IPS-20b (cell line): ENCODE results near the gene NEK9.
"Not testable (repeated sequence)": the region's sequence is repeated elsewhere in the genome, so short reads cannot be mapped to it uniquely, and the experiment has no call there.

Experiments
- H3K27ac ChIP-seq: one replicate; pipeline ENCODE4 v1.5.1; 2013; ENCODE audit warnings: low read length
- H3K27me3 ChIP-seq: 2 replicates; pipeline ENCODE4 v1.6.1; 2013; ENCODE audit warnings: mild to moderate bottlenecking, low read length, inconsistent platforms; ENCODE audit not compliant: insufficient read depth
- H3K36me3 ChIP-seq: 2 replicates; pipeline ENCODE4 v1.6.1; 2013; ENCODE audit warnings: low read depth, mild to moderate bottlenecking, inconsistent platforms, low read length, moderate library complexity; ENCODE audit not compliant: insufficient read depth
- H3K4me1 ChIP-seq: 2 replicates; pipeline ENCODE4 v1.6.1; 2013; ENCODE audit warnings: mild to moderate bottlenecking, control low read depth, inconsistent platforms, low read length, moderate library complexity; ENCODE audit not compliant: insufficient read depth
- H3K4me3 ChIP-seq: 2 replicates; pipeline ENCODE4 v1.5.1; 2013; ENCODE audit warnings: mild to moderate bottlenecking, low read length, inconsistent platforms
- H3K9ac ChIP-seq: 2 replicates; pipeline ENCODE4 v1.6.1; 2013; ENCODE audit warnings: low read depth, mild to moderate bottlenecking, inconsistent platforms, low read length, moderate library complexity
- H3K9me3 ChIP-seq: 2 replicates; pipeline ENCODE4 v1.6.1; 2013; ENCODE audit warnings: mild to moderate bottlenecking, low read depth, low read length, inconsistent platforms; ENCODE audit not compliant: insufficient read depth

NEK9 gene

DNA sequence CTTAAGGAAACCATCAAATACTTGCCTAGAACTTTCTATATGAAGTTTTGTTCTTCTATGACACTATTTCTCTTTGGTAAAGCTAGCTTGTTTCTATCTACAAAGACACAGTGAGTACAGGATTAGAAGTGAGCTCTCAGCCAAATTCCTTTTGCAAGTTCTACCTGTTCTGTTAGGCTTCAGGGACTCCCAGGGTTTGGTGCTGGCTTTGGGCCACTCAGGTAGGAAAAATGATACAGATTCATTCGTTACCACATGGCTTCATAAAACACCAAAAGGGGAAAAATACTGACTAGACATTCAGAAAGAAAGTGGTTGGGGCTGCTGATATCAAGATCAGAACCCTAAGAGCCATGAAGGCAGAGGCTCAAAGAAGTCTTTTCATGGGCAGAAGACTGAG is 43.6 kb downstream of the NEK9 start:
- Histone ChIP-seq H3K27ac (no peak overlapping the region), H3K36me3 (peaks cover 61% of the 10 kb centered on the region), H3K4me1 (no peaks in the 10 kb centered on the region), H3K27me3 (no peaks in the 10 kb centered on the region), H3K9ac (no peak overlapping the region), H3K4me3 (no peak overlapping the region), H3K9me3 (no peaks in the 10 kb centered on the region)

DNA sequence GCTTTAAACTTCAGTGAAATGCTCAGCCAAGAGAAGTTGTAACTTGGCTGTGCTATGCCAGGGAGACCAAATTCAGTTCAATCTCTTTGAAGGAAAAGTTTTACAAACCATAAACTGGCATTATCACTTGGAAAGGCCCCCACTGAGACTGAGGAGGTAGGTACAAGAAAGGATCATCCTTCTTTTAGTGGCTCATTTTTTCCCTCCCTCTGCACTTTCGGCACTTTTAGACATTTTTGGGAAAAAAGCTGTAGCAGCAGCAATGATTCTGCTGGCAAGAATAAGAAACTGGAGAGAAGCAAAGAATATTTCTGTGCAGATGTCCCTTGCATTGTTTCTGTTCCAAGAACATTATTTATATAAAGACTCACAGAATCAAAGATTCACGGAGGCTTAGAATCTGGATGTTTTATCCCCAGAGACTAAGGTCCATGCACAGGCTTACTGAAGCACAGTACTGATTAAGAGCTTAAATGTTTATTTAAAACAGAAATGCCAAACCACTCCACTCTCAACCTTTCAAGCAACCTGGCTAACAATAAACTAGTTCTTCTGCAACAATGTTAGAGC is 45.1 kb downstream of the NEK9 start:
- H3K9me3 ChIP-seq: no peaks in the 10 kb centered on the region
- H3K4me3 ChIP-seq: no peak overlapping the region
- peaks cover 46% of the 10 kb centered on the region for H3K36me3 ChIP-seq
- no peak overlapping the region for H3K9ac ChIP-seq
- H3K4me1 ChIP-seq: no peaks in the 10 kb centered on the region
- no peaks in the 10 kb centered on the region for H3K27me3 ChIP-seq
- no peak overlapping the region for H3K27ac ChIP-seq

GRCh38 chr14:75079521-75079920 is 47.3 kb downstream of the NEK9 start:
- H3K4me1 ChIP-seq: no peaks in the 10 kb centered on the region
- H3K27ac ChIP-seq: no peak overlapping the region
- H3K9ac ChIP-seq: no peak overlapping the region
- no peaks in the 10 kb centered on the region for H3K9me3 ChIP-seq
- H3K4me3 ChIP-seq: no peak overlapping the region
- no peaks in the 10 kb centered on the region for H3K27me3 ChIP-seq
- peaks cover 25% of the 10 kb centered on the region for H3K36me3 ChIP-seq

- no peaks in the 10 kb centered on the region for H3K4me1 ChIP-seq
- no peak overlapping the region for H3K9ac ChIP-seq
- no peak overlapping the region for H3K4me3 ChIP-seq
- no peaks in the 10 kb centered on the region for H3K27me3 ChIP-seq
- H3K9me3 ChIP-seq: no peaks in the 10 kb centered on the region
- no peak overlapping the region for H3K27ac ChIP-seq
- peaks cover 9% of the 10 kb centered on the region; the same call in 1 of the 2 replicates for H3K36me3 ChIP-seq
Observed at GRCh38 chr14:75077794-75078193, 49.1 kb downstream of the NEK9 start.

DNA sequence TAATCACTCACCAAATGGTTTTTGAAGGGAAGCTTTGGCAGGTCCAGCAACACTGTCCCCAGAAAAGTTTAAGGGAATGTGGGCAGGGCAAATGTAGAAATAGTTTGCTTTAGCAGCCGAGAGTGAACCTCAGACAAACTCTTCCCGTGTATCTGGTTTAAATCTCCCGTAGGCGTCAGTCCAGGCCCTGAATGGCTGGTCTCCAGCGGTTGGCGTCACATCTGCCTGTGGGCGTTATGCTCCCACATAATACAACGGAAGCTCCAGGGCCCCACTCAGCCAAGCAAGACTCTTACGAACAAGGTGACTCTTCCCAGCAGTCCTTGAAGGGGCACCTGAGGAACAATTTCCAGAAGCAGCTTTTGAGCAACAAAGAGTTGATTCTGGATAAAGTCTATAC is 56.5 kb downstream of the NEK9 start:
- Histone ChIP-seq H3K4me1 (peaks cover 3% of the 10 kb centered on the region; the same call in 1 of the 2 replicates), H3K27ac (no peak overlapping the region), H3K4me3 (peak overlapping the region; percentile 82; the same call in 1 of the 2 replicates), H3K27me3 (no peaks in the 10 kb centered on the region), H3K9me3 (no peaks in the 10 kb centered on the region), H3K36me3 (no peaks in the 10 kb centered on the region), H3K9ac (no peak overlapping the region)

GRCh38 chr14:75069811-75070145 is 57.1 kb downstream of the NEK9 start:
- Histone ChIP-seq H3K9me3 (no peaks in the 10 kb centered on the region), H3K4me1 (peaks cover 3% of the 10 kb centered on the region; the same call in 1 of the 2 replicates), H3K9ac (peak overlapping the region; percentile 81; the same call in 1 of the 2 replicates), H3K36me3 (no peaks in the 10 kb centered on the region), H3K4me3 (peak overlapping the region; percentile 82), H3K27ac (no peak overlapping the region), H3K27me3 (no peaks in the 10 kb centered on the region)

DNA sequence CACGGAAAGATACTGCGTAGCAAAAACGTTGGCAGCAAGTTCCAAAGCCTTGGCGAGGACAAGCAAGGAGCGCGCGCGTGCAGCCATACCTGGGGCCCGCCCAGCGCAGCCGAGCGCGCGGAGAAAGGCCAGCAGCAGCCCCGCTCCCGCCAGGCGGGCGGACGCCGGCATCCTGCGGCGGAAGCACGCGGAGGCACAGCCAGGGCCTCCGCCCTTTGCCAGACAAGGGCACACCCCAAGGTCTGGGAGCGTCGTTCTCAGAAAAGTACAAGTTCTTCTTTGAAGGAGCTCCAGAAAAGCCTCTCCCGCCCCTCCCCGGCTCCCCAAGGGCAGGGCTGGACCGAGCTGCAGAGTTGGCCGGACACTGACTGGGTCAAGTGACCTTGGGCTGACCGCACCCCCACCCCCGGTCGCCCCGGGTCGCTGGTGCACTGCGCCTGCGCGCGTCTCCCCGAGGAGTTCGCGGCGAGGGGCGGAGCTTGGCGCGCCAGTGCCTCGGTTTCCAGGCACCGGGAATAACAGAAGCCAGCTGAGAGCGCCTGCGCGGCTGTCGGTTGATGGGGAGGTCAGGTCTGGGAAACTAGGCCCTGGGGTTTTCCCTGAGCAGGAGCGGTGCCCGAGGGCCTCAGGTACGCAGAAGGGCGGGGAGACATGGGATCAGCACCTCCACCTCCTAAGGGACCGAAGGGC is 57.6 kb downstream of the NEK9 start, which contains the start of gene ZC2HC1C:
Gene ZC2HC1C (plus strand): TSS at position 521 of the 690 bp plus-strand sequence. CDS start 933 bp downstream, outside the sequence.
- no peaks in the 10 kb centered on the region for H3K36me3 ChIP-seq
- peak within 1 kb of the TSS; percentile 81 for H3K9ac ChIP-seq
- no peaks in the 10 kb centered on the region for H3K9me3 ChIP-seq
- no peaks in the 10 kb centered on the region for H3K27me3 ChIP-seq
- peak within 1 kb of the TSS; percentile 82 for H3K4me3 ChIP-seq
- peak within 1 kb of the TSS; percentile 21 for H3K27ac ChIP-seq
- H3K4me1 ChIP-seq: peaks cover 3% of the 10 kb centered on the region; the same call in 1 of the 2 replicates

GRCh38 chr14:75068294-75069120 is 58.3 kb downstream of the NEK9 start:
- Histone ChIP-seq H3K9me3 (no peaks in the 10 kb centered on the region), H3K9ac (peak overlapping the region; percentile 81), H3K27ac (peak overlapping the region; percentile 21), H3K36me3 (no peaks in the 10 kb centered on the region), H3K4me1 (peaks cover 3% of the 10 kb centered on the region; the same call in 1 of the 2 replicates), H3K4me3 (peak overlapping the region; percentile 82), H3K27me3 (no peaks in the 10 kb centered on the region)

- Histone ChIP-seq H3K9ac (peak overlapping the region; percentile 81; the same call in 1 of the 2 replicates), H3K4me3 (peak overlapping the region; percentile 82; the same call in 1 of the 2 replicates)
- not testable (repeated sequence) for H3K4me1 ChIP-seq, H3K36me3 ChIP-seq, H3K27me3 ChIP-seq, H3K27ac ChIP-seq, H3K9me3 ChIP-seq
Observed at GRCh38 chr14:75067765-75068164, 59.1 kb downstream of the NEK9 start.

DNA sequence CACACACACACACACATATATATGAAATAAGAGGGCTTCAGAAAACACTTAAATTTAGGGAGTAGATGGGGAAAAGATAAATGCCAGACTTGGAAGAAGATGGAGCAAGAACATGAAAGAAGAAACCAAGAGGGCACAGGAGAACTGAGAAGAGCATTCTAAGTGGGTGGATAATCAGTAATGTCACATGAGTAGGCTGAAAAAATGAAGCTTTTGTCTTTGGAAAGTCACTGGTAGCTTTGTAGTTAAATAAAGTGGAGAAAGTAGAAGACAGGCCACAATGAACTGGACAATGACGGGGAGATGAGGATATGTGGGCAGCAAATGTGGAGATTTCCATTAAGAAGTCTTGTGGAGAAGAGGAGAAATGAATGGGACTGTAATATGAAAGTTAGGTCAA is 59.6 kb downstream of the NEK9 start:
- Histone ChIP-seq H3K4me1 (peaks cover 3% of the 10 kb centered on the region; the same call in 1 of the 2 replicates), H3K9ac (no peak overlapping the region), H3K36me3 (no peaks in the 10 kb centered on the region), H3K27ac (no peak overlapping the region), H3K9me3 (no peaks in the 10 kb centered on the region), H3K27me3 (no peaks in the 10 kb centered on the region), H3K4me3 (peak overlapping the region; percentile 17; the same call in 1 of the 2 replicates)

DNA sequence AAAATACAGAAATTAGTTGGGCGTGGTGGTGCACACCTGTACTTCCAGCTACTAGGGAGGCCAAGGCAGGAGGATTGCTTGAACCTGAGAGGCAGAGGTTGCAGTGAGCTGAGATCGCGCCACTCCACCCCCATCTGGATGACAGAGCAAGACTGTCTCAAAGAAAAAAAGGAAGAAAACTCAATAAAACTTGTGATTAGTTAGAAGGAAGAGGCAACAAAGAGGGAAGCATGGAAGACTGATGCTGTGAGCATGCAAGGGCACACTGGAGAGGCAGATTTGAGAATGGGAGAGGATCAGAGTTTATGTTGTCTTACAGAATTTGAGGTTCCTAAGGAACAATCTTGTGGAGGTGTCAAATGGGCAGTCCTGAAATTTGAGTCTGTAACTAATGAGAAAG is 60.2 kb downstream of the NEK9 start:
- Histone ChIP-seq H3K27me3 (no peaks in the 10 kb centered on the region), H3K9ac (no peak overlapping the region), H3K9me3 (no peaks in the 10 kb centered on the region), H3K27ac (no peak overlapping the region), H3K4me3 (no peak overlapping the region), H3K4me1 (peaks cover 3% of the 10 kb centered on the region; the same call in 1 of the 2 replicates), H3K36me3 (no peaks in the 10 kb centered on the region)
